Breast epithelium (tissue), 4 donors: Measurements from ENCODE around the gene NLGN2. TPM values are rescaled to one million over a fixed set of nuclear protein-coding genes. Genes with fewer than 3 reads are reported as not detected.

Source experiments
- DNase-seq, 2 donors: peaks; one replicate each; pipeline ENCODE4 v3.0.0-alpha.2; 2019; ENCODE audit warnings: low spot score in 2 of 2
- H3K27ac ChIP-seq, 2 donors: fragments of 200-600 bp; sonication (generic) in 1 of 2; one replicate each; pipeline ENCODE4 v1.5.1; 2016 to 2019; ENCODE audit warnings: mild to moderate bottlenecking in 1 of 2
- H3K27me3 ChIP-seq, 2 donors: fragments of 200-600 bp; sonication (generic) in 1 of 2; one replicate each; pipeline versions ENCODE4 v1.5.1 to v1.6.0; 2017 to 2019; ENCODE audit warnings: control low read depth in 1 of 2, mild to moderate bottlenecking in 1 of 2
- H3K36me3 ChIP-seq: fragments of 200-600 bp; one replicate; pipeline ENCODE4 v1.5.1; 2019
- H3K4me1 ChIP-seq, 2 donors: fragments of 200-600 bp; sonication (generic); one replicate each; pipeline ENCODE4 v1.5.1; 2016 to 2019; ENCODE audit warnings: control low read depth in 1 of 2
- H3K4me3 ChIP-seq, 3 donors: fragments of 200-600 bp; sonication (generic); 1 replicate in 2 of 3; 2 replicates in 1 of 3; pipeline ENCODE4 v1.5.1; 2016 to 2019; ENCODE audit warnings: mild to moderate bottlenecking in 3 of 3, moderate library complexity in 2 of 3
- H3K9me3 ChIP-seq, 2 donors: fragments of 200-600 bp; sonication (generic) in 1 of 2; one replicate each; pipeline ENCODE4 v1.5.1; 2016 to 2019; ENCODE audit warnings: control low read depth in 1 of 2
- POLR2A ChIP-seq: fragments of 450-650 bp; IDR thresholded peaks from one replicate; pipeline ENCODE4 v1.6.1; 2016; ENCODE audit warnings: antibody characterized with exemption, mild to moderate bottlenecking, moderate library complexity
- POLR2AphosphoS5 ChIP-seq, 3 donors: sonication (generic); formaldehyde crosslinking; IDR thresholded peaks; one replicate each; pipeline ENCODE4 v1.6.1; 2017; ENCODE audit warnings: antibody characterized with exemption in 3 of 3
- intact Hi-C: fragments of 100-400 bp; cut with DNase I; formaldehyde crosslinking; loops from one replicate; pipeline ENCODE4 v1.15.1; 2023; ENCODE audit warnings: low total_unique reads
- total RNA-seq, 3 donors: library from RNA; depleted of rRNA; stranded (reverse); fragments of >200 nt; gene quantifications; one replicate each; pipeline ENCODE4 v1.1.0, GENCODE V29; 2016
- TF ChIP-seq, protein P1 (sequence below), 3 donors: fragments of 450-650 bp; IDR thresholded peaks; one replicate each; pipeline ENCODE4 v1.5.1; 2016 to 2017; ENCODE audit warnings: antibody characterized with exemption in 3 of 3, mild to moderate bottlenecking in 3 of 3, moderate library complexity in 3 of 3

Gene NLGN2
- total RNA-seq, 3 donors from 2014 or later: 6.7 to 13.1 (median 8.3) TPM

DNA sequence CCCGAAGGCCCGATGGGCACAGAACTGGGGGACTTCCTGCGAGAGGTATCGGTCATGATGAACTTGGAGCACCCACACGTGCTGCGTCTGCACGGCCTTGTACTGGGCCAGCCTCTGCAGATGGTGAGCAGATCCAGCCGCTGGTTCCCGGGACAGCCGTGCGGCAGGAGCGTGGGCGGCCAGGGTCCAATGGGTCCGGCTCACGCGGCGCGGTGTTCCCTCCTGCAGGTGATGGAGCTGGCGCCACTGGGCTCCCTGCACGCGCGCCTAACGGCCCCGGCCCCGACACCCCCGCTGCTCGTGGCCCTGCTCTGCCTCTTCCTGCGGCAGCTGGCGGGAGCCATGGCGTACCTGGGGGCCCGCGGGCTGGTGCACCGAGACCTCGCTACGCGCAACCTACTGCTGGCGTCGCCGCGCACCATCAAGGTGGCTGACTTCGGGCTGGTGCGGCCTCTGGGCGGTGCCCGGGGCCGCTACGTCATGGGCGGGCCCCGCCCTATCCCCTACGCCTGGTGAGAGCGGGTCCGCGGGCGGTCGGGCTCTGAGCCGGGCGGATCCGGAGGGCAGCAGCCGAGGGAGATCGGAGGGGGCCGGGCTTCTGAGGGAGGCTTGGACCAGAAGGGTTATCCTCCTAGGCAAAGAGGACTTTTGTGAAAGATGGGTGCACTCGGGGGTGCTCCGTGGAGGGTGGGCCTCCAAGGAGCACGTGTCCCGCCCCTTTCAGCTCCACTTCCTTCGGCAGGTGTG is 23.7 kb upstream of the NLGN2 start:
- Histone ChIP-seq H3K9me3 (no peaks in the 10 kb centered on the region), H3K4me3 (peak overlapping the region; percentile 26 to 55 (median 47)), H3K27ac (peak overlapping the region; percentile 20), H3K4me1 (peaks cover 0 to 4% of the 10 kb centered on the region in 2 donors), H3K27me3 (no peaks in the 10 kb centered on the region), H3K36me3 (peaks cover 3% of the 10 kb centered on the region)
- TF ChIP-seq, protein P1, sequence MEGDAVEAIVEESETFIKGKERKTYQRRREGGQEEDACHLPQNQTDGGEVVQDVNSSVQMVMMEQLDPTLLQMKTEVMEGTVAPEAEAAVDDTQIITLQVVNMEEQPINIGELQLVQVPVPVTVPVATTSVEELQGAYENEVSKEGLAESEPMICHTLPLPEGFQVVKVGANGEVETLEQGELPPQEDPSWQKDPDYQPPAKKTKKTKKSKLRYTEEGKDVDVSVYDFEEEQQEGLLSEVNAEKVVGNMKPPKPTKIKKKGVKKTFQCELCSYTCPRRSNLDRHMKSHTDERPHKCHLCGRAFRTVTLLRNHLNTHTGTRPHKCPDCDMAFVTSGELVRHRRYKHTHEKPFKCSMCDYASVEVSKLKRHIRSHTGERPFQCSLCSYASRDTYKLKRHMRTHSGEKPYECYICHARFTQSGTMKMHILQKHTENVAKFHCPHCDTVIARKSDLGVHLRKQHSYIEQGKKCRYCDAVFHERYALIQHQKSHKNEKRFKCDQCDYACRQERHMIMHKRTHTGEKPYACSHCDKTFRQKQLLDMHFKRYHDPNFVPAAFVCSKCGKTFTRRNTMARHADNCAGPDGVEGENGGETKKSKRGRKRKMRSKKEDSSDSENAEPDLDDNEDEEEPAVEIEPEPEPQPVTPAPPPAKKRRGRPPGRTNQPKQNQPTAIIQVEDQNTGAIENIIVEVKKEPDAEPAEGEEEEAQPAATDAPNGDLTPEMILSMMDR (IDR thresholded peaks at IDR 0.05): no peak
- no peak for TF ChIP-seq POLR2AphosphoS5 (IDR thresholded peaks at IDR 0.05)
- TF ChIP-seq POLR2A: no peak
- DNase-seq: no peak
- intact Hi-C loops: no loop called here

DNA sequence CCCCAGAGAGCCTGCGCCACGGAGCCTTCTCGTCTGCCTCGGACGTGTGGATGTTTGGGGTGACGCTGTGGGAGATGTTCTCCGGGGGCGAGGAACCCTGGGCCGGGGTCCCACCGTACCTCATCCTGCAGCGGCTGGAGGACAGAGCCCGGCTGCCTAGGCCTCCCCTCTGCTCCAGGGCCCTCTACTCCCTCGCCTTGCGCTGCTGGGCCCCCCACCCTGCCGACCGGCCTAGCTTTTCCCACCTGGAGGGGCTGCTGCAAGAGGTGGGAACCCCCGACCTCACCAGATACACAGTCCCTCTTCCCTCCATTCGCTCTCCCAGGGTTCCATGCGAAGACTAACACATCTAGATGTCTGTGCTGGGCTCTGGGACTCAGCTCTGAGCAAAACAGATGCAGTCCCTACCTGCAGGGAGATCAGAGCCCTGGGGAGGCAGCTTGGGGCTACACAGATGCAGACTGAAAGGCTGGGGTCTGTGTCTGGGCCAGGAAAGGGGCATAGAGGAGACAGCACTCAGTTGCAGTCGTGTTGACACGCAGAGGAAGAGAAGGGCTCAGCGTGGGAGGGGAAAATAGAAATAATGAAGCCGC is 23.1 kb upstream of the NLGN2 start:
- Histone ChIP-seq H3K36me3 (peaks cover 9% of the 10 kb centered on the region), H3K4me1 (peaks cover 0 to 4% of the 10 kb centered on the region in 2 donors), H3K27ac (peak overlapping the region; percentile 20), H3K27me3 (no peaks in the 10 kb centered on the region), H3K9me3 (no peaks in the 10 kb centered on the region), H3K4me3 (peak overlapping the region; percentile 26 to 55 (median 47))
- intact Hi-C loops: no loop called here
- TF ChIP-seq POLR2AphosphoS5 (IDR thresholded peaks at IDR 0.05): no peak
- no peak for TF ChIP-seq POLR2A
- TF ChIP-seq, protein P1 (IDR thresholded peaks at IDR 0.05): no peak
- DNase-seq: no peak

DNA sequence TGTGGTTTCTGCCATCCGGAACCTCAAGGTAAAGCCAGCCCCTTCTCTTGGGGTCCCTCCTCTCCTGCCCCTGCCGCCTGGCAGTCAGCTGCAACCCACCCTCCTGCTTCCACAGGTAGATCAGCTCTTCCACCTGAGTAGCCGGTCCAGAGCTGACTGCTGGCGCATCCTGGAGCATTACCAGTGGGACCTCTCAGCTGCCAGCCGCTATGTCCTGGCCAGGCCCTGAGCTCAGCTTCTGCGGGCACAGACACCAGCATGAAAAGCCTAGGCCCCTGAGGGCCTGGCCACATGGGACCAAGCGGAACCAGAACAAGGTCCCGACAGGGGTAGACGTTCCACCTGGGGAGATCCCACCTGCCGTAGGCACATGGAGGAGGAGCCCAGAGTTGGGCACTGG is 18.8 kb upstream of the NLGN2 start:
- H3K27ac ChIP-seq: no peak overlapping the region
- H3K4me3 ChIP-seq: no peak overlapping the region
- H3K9me3 ChIP-seq: no peaks in the 10 kb centered on the region
- no peaks in the 10 kb centered on the region for H3K27me3 ChIP-seq
- no peak for DNase-seq
- intact Hi-C loops: no loop called here
- H3K36me3 ChIP-seq: peaks cover 9% of the 10 kb centered on the region
- TF ChIP-seq, protein P1 (IDR thresholded peaks at IDR 0.05): no peak
- no peak for TF ChIP-seq POLR2A
- no peak for TF ChIP-seq POLR2AphosphoS5 (IDR thresholded peaks at IDR 0.05)
- peaks cover 0 to 7% of the 10 kb centered on the region in 2 donors for H3K4me1 ChIP-seq

DNA sequence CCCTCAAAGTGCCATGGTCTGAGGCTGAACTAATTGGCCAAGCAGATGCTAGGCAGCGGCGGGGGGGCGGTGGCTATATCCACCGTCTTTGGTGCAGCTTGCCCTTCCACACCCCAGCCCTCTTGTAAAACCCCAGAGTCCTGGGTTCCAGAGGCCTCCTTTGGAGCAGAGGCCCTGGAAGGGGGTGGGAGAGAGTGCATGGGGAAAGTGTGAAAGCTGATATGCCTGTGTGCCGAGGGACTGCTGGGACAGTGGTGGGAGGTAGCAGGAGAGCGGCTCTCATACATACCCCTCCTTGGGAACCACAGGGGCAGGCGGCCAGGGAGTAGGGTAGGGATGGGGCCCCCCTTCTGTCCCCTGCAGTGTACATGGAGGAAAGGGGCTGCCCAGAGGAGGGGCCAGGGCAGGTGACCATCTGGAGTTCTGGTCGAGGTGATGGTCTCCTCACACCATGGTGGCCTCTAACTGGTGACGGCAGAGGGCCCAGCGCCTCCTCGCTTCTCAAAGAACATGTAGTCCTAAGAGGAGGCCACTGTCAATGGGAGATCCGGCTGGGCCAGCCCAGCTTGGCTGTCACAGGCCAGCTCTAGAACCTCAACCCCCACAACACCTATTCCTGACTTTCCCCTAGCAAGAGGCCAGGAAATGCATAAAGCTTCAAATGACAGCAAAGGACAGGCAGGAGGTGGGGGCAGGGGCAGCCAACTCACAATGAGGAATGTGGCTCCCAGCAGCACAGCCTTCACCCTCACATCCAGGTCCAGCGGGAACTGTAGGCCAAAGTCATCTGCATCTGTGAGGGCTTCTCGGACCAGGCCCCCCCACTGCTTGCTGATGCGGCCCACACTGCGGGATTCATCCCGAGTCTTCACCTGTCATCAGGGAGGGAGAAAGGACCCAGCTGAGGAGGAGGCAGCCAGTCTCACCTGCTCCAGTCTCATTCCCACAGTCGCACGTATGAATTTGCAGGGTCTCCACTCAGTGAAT is 17.4 kb upstream of the NLGN2 start:
- no peaks in the 10 kb centered on the region for H3K9me3 ChIP-seq
- peaks cover 9% of the 10 kb centered on the region for H3K36me3 ChIP-seq
- H3K27me3 ChIP-seq: no peaks in the 10 kb centered on the region
- intact Hi-C loops: no loop called here
- no peak overlapping the region for H3K27ac ChIP-seq
- H3K4me1 ChIP-seq: peaks cover 0 to 7% of the 10 kb centered on the region in 2 donors
- DNase-seq: no peak
- TF ChIP-seq POLR2A (no peak), POLR2AphosphoS5 (IDR thresholded peaks at IDR 0.05) (no peak)
- TF ChIP-seq, protein P1 (IDR thresholded peaks at IDR 0.05): no peak
- no peak overlapping the region for H3K4me3 ChIP-seq
